Activated CD4-positive, alpha-beta T cell treated with anti-CD3 and anti-CD28 coated beads for 4 hours (primary cell): ENCODE measurements around the gene EBP.
A peak's percentile ranks its signal among the peaks of the same experiment; 100 is the strongest.
"Not testable (repeated sequence)": the region's sequence is repeated elsewhere in the genome, so short reads cannot be mapped to it uniquely, and the experiment has no call there.

Experiments
- DNase-seq, 2 donors: peaks; one replicate each; pipeline ENCODE4 v3.0.0-alpha.2; 2020

EBP gene

GRCh38 chrX:48496660-48497059 is 24.9 kb upstream of the EBP start:
- no peak for DNase-seq

- no peak for DNase-seq
Observed at GRCh38 chrX:48497871-48498270, 23.7 kb upstream of the EBP start.

GRCh38 chrX:48498374-48498809 is 23.2 kb upstream of the EBP start:
- no peak for DNase-seq

- DNase-seq = no peak
Observed at GRCh38 chrX:48504261-48504660, 17.3 kb upstream of the EBP start.

GRCh38 chrX:48505481-48505880 is 16.1 kb upstream of the EBP start:
- DNase-seq = no peak

- no peak for DNase-seq
Observed at GRCh38 chrX:48507246-48507645, 14.4 kb upstream of the EBP start.

GRCh38 chrX:48508400-48509244 is 13.0 kb upstream of the EBP start, which contains the start of gene PORCN:
Gene PORCN, plus strand, starts transcription at chrX:48508992. Its CDS starts 829 bp downstream, at chrX:48509821.
- DNase-seq = peak; percentile 73 to 74

- no peak for DNase-seq
Observed at GRCh38 chrX:48509245-48509590, 12.4 kb upstream of the EBP start.

GRCh38 chrX:48509619-48510018 is 12.0 kb upstream of the EBP start:
- no peak for DNase-seq

GRCh38 chrX:48511560-48511959 is 10.0 kb upstream of the EBP start:
- no peak for DNase-seq

GRCh38 chrX:48512371-48512935 is 9.2 kb upstream of the EBP start:
- no peak for DNase-seq

- DNase-seq = no peak
Observed at GRCh38 chrX:48513670-48514069, 7.9 kb upstream of the EBP start.

- DNase-seq = no peak
Observed at GRCh38 chrX:48514126-48514806, 7.3 kb upstream of the EBP start.

GRCh38 chrX:48514868-48515460 is 6.6 kb upstream of the EBP start:
- no peak for DNase-seq

GRCh38 chrX:48515842-48516241 is 5.8 kb upstream of the EBP start:
- no peak for DNase-seq

GRCh38 chrX:48516285-48516684 is 5.3 kb upstream of the EBP start:
- DNase-seq = no peak

GRCh38 chrX:48516987-48517386 is 4.6 kb upstream of the EBP start:
- DNase-seq = no peak

- DNase-seq = not testable (repeated sequence)
Observed at GRCh38 chrX:48519481-48519880, 2.1 kb upstream of the EBP start.

GRCh38 chrX:48520455-48520854 is 1.2 kb upstream of the EBP start:
- DNase-seq = no peak

- DNase-seq = no peak
Observed at GRCh38 chrX:48520976-48521352, 644 bp upstream of the EBP start.

- no peak for DNase-seq
Observed at GRCh38 chrX:48522291-48522690, 683 bp downstream of the EBP start.

- DNase-seq = no peak
Observed at GRCh38 chrX:48523682-48524081, 2.1 kb downstream of the EBP start.

- not testable (repeated sequence) for DNase-seq
Observed at GRCh38 chrX:48525853-48526252, 4.2 kb downstream of the EBP start.

- DNase-seq = no peak
Observed at GRCh38 chrX:48530736-48531135, 9.1 kb downstream of the EBP start.
